Measurements from ENCODE around the gene SPINK9.

GRCh38 chr5:148352696-148353095, 17.3 kb downstream of the SPINK9 start:
- TF ChIP-seq CTCF (IDR thresholded peaks at IDR 0.05) (no peak), POLR2A (IDR thresholded peaks at IDR 0.05) (no peak)

Measured in Peyer's patch (tissue), 4 donors.